ENCODE results near the gene TMEM217. TPM values are rescaled to one million over a fixed set of nuclear protein-coding genes. Genes with fewer than 3 reads are reported as not detected.
A peak's percentile ranks its signal among the peaks of the same experiment; 100 is the strongest.

Gene TMEM217
- total RNA-seq, 1 donor from 2014 or later = 12.4 TPM

DNA sequence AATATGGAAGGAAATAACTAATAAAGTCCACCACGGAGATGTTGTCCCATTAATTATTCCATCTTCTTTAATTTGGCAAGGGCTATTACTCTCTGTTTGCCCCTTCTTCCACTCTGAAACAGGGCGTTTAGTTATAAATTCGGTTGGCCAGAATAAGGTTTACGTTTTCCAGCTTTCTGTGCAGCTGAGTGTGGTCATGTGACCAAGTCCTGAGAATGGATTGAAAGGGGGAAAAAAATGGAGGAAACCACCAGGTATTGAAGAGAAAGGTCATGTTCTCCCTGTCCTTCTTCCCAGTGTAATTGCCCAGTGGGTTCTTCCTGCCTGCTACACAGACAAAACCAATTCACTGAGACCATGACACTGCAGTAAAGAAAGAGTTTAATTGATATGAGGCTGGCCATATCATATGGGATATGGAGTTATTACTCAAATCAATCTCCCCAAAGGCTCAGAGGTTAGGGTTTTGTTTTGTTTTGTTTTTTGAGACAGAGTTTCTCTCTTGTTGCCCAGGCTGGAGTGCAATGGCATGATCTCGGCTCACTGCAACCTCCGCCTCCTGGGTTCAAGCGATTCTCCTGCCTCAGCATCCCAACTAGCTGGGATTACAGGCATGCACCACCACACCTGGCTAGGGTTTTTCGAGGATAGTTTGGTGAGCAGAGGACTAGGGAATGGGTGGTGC is 14.7 kb downstream of the TMEM217 start:
- DNase-seq = no peak

GRCh38 chr6:37242429-37243052 is 15.4 kb downstream of the TMEM217 start:
- DNase-seq = peak; percentile 97

DNA sequence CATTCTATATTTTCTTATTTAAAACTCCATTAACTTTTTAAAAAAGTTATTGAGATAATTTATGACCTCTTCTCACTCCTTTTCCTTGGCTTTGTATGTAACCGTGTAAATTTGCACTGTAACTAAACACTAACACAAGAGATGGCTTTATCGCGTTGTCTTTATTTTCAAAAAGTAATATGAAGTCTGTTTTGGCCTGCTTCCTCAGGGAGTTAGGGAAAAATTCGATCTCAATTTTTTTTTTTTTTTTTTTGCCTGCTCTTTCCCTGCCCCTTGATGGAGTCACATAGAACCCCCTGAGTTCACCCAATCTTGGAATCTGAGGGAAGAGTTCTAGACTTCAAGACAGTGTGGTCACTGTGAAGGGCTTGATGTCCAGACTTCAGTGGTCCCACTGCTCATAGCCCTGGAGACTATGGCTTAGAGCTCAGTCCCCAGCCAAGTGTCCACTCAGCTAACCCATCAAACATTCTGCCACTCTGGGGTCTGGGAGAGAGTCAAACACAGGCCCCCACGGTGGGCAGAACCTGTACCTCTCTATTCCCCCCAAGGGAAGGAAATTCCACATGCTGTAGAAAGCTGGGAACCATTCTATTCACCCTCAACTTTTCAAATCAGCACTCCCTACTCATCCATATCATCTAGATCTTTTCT is 16.0 kb downstream of the TMEM217 start:
- DNase-seq = no peak

GRCh38 chr6:37241131-37241530 is 16.8 kb downstream of the TMEM217 start:
- no peak for DNase-seq

DNA sequence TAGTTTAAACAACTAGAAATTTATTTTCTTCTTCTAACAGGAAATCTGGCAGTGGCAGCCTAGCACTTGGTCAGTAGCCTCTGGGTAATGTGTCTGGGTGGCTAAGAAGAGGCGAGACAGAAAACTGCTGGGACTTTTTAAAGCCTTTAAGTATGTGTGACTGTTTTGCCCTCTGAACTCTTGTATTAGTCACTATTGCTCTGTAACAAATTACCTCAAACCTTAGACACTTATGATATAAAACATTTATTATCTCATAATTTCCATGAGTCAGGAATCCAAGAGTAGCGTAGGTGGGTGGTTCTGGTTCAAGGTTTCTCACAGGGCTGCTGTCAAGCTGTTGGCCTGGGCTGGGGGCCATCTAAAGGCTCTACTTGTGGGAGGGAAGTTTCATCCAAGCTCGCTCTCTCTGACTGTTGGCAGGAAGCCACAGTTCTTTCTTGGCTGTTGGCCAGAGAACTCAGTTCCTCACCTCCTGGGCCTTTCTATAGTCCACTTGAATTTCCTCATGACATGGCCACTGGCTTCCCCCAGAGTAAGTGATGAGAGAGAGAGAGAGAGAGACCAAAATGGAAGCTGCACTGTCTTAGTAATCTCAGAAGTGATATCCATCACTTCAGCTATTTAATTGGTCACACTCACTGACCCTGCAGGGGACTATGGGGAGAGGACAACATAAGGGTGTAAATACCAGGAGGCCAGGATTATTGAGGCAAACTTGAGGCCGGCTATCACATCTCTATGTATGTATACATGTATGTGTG is 17.8 kb downstream of the TMEM217 start:
- peak; percentile 99 for DNase-seq

- DNase-seq = peak; percentile 36
Measured at GRCh38 chr6:37239526-37239925, 18.4 kb downstream of the TMEM217 start.

GRCh38 chr6:37238381-37238780 is 19.6 kb downstream of the TMEM217 start:
- DNase-seq = no peak

DNA sequence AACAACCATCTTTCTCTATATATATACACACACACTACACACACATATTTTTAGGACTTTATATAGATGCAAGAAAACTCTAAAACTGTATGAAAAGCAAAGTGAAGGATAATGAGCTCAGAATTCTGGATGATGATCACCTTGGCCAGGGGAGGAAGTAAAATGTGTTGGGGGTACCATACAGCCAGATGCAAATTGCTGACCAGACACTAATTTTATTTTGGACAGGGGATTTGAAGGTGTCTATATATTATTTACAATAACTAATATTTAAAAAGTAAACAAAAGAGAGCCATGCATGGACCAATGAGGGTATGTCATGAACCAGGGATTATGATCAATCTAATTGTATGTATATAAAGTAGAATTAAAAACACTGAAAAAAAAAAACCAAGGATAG is 20.2 kb downstream of the TMEM217 start:
- DNase-seq = no peak

DNA sequence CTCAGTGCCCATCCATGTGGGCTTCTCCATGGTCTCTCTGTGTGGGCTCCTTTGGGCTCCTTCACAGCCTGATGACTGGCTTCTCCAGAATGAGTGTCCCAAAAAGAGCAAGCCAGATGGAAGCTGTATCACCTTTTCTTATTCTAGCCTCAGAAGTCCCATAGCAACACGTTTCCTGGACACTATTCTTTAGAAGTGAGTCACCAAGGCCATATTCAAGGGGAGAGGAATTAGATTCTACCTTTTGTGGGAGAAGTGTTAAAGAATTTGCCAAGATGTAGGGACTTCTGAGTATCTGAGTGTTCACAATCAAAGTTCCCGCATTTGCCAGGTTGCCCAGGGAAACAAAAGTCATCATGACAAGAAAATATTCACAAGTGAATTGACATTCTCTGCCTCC is 21.0 kb downstream of the TMEM217 start:
- DNase-seq = peak; percentile 85

- DNase-seq = no peak
Measured at GRCh38 chr6:37233541-37233940, 24.4 kb downstream of the TMEM217 start.

DNA sequence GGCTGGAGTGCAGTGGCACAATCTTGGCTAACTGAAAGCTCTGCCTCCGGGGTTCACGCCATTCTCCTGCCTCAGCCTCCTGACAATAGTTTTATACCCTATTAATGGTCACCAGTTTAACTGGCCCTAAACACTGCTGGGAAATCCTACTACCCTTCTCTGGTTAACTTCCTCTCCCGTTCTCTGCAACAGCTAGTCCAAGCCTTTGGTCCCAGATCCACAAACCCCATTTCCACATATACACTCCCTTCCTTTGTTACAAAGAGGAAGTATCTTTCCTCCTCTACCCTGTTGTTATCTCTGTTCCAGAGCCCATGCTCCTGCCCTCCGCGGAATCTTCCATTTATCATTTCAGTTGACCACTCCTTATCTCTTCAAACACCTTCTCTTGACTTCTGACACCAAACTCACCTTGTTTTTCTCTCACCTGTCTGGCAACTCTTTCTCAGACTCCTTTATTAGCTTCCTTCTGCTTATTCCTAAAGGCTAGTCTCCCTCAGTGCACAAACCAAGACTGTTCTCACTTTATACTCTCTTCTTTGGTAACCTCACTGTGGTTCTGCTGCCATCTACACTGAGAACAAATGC is 25.4 kb downstream of the TMEM217 start:
- DNase-seq = no peak

- DNase-seq = no peak
Measured at GRCh38 chr6:37230104-37230503, 27.8 kb downstream of the TMEM217 start.

GRCh38 chr6:37225350-37226169 is 32.4 kb downstream of the TMEM217 start:
- DNase-seq = no peak

GRCh38 chr6:37222992-37223391 is 35.0 kb downstream of the TMEM217 start:
- DNase-seq = no peak

- DNase-seq = peak; percentile 84
Measured at GRCh38 chr6:37222125-37222967, 35.6 kb downstream of the TMEM217 start.

GRCh38 chr6:37221585-37222124 is 36.3 kb downstream of the TMEM217 start:
- DNase-seq = no peak

DNA sequence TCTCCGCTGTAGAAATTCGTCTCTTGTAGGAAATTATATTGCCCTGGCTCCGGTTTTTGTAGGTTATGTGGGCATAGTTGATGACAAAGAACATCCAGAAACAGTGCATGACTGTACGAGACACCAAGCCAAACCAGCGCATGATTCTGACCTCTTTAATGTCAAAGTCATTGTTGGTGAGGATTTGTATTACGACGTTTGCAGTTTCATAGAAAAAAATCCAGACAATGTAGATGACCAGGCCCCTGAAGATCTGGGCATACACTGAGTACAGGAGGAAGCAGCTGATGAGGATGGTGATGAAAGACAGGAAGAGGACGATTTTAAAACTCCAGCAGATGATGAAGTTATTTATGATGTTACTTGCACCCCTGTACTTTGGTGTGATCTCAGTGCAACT is 39.4 kb downstream of the TMEM217 start:
- DNase-seq = peak; percentile 60

GRCh38 chr6:37218061-37218460 is 39.9 kb downstream of the TMEM217 start:
- DNase-seq = no peak

DNA sequence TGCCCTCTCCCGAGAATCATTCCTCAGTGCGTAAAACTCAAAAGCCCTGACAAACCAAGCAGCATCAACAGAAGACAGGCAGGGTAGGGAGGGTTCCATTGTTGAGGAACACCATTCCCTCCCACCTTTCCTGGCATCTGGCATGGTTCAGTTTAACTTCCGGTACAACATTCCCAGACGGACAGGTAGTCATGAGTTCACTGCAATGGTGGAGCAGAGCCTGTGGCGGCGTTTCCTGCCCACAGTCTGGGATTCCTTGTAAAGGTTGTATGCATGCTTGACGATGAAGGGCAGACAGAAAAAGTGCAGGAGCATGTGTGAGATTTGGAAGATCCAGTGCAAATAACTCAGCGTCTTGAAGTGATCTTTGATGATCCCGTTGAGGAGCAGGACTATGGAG is 45.7 kb downstream of the TMEM217 start:
- DNase-seq = no peak

DNA sequence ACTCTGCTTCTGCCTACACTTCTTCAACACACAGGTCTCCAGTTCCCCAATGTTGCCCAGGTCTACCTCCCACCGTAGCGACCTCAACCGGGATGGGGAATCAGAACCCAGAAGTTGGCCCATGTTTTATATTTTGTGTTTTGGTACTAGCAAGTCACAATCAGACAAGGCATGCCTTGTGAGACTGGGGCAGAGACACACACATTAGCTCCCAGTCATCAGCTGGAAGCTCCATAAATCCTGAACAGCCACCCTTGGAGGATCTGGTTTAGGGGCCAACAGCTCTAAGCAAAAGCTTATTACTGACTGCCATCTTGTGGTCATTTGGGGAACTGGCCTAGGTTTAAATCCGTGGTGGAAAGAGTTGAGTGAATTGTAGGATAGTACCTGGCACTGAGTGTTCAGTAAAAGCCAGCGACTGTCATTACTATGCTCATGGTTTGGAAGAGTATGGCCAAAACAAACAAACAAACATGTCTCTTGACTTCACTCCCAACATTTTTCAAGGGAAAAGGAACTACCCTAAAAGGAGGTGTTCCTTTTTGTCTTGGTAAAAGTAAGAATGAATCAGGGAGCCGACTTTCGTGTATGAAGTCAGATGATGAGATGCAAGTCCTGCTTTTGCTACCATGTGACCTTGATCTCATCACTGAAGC is 47.5 kb downstream of the TMEM217 start:
- DNase-seq = peak; percentile 90

All from dermis blood vessel endothelial cell (primary cell).